ENCODE measurements around the gene DPYD.
A peak's percentile ranks its signal among the peaks of the same experiment; 100 is the strongest.

Gene DPYD

DNA sequence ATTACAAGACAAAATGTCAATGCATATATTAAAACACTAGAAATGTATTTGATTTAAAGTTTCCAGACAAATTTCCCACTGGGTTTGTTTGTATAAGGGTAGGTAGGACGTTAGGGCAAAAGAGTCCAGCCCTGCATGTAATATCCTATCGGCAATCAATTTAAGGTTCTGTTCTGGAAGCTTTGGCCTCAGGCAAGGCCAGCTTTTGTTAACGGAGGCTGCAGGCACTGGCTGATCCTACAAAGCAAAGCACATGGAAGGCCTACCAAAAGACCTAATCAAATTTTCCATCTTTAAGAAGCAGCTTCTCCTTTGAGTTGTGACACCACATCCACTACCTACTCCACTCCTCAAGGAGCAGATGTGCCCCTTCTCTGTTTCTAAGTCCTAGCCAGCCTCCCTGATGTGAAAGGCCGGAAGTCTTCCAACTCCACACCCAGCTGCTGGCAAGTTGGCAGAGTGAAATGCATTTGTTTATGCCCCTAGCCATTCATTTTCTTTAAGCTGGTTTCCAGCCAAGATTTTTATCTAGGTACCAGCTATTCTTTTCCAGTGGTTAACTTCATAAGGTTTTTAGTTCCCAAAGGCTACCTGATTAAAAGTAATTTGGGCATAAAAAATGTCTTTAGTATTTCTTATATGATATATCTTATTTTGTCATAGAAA lies 746.7 kb downstream of the DPYD start:
- no peak for DNase-seq

DNA sequence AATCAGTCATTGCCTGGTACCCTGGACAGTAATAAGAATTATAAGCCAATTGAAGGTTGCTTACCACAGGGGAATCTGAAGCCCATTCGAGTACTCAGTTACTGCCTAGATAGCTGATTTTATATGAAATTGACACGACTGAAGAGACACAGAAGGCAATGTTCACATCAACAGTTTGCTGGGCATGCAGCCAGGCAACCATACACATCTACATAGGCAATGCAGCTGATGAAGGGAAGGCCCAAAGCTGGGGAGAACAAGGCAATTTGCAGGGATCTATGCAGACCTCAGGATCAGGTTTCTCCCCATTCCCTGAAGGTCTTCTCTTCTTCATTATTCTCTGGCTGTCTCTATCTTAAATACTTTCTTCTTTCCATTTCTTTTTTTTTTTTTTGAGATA lies 750.5 kb downstream of the DPYD start:
- no peak for DNase-seq

DNA sequence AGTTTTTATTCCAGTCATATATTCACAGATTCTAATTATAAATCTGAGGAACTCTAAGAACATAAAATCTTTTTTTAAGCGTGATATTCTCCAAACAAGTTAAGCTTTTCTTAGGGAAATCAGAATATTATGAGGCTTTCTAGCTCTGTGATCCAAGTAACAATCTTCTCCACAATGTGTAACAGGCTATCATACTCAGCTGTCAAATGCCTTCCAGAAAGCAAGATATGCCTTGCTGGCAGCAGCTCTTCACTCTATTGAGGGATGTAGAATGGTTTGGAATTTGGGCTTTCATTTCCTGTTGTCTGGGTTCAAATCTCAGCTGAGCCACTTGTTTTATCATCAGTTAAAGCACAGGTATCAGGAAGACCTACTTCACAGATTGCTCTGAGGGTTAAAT lies 752.8 kb downstream of the DPYD start:
- no peak for DNase-seq

DNA sequence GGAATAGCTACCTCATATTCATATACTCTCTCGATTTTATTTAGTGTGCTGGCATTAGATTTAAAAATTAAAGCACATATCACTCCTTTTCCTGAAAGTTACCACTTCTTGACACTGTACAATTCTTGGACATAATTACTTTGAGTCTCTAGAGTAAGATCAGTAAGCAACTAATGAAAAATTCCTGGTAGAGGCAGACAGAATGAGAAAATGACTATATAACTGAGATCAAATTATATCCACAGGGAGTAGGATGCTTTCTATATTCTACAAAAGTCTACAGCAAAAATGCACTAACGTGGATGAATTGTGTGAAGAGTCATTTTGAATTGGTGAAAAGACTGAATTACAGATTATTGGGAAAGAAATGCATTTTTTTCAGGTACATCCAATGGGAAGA lies 753.6 kb downstream of the DPYD start:
- DNase-seq: no peak

DNA sequence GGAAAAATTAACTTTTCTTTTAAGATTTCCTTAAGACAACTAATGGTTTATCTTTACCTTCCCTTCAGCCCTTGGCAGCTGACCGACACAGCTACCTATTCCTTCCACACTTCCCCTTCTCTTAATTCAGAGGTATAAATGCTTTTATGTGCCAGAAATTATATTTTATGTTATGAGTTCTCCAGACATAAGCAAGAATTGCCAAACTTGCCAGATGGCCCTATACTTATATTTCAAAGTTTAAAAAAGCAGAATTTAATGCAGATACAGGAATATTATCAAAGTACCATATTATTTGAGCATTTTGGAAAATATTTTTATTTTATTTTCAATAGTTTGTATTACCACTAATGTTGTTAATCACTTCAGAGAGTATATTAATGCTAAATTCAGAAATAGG lies 754.2 kb downstream of the DPYD start:
- no peak for DNase-seq

DNA sequence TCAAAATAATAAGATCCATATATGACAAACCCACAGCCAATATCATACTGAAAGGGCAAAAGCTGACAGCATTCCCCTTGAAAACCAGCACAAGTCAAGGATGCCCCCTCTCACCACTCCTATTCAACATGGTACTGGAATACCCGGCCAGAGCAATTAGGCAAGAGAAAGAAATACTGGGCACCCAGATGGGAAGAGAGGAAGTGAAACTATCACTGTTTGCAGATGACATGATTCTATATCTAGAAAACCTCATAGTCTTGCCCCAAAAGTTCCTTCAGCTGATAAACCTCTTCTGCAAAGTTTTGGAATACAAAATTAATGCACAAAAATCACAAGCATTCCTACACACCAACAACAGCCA lies 756.6 kb downstream of the DPYD start:
- no peak for DNase-seq

DNA sequence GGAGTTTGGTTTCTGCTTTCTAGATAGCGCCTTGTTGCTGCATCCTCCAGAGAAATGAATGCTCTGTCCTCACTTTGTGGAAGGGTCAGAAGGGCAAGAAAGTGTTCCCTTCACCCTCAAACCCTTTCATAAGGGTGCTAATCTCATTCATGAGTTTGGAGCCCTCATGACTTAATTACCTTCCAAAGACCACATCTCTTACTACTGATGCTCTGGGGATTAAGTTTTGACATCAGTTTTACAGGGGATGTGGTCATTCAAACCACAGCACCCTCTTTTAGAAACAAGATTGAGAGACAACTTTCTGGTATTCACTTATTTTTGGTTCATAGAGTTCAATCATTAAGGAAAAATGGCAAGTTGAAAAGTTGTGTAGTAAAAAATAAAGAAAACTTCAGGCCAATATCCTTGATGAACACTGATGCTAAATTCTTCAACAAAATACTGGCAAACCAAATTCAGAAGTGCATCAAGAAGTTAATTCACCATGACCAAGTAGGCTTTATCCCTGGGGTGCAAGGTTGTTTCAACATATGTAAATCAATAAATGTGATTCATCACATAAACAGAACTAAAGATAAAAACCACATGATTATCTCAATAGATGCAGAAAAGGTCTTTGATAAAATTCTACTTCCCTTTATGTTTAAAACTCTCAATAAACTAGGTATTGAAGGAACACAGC lies 757.1 kb downstream of the DPYD start:
- DNase-seq: no peak

DNA sequence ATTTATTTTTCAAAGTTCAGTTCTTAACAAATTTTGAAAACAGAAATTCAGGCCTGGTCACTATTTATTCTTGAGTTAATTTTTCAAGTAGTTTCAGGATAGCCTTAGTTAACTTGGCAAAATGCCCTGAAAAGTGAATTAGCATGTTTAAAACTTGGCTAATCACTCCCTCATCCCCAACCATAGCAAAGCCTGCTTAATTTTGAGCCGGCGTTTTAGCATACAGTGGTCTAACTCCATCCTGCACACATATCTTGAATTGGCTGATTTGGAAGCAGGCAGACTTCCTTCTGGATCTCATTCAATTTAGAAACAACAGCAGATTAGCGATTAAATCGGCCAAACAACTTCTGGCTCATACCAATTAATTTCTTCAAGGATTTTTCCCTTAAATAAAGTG lies 760.0 kb downstream of the DPYD start:
- DNase-seq: no peak

DNA sequence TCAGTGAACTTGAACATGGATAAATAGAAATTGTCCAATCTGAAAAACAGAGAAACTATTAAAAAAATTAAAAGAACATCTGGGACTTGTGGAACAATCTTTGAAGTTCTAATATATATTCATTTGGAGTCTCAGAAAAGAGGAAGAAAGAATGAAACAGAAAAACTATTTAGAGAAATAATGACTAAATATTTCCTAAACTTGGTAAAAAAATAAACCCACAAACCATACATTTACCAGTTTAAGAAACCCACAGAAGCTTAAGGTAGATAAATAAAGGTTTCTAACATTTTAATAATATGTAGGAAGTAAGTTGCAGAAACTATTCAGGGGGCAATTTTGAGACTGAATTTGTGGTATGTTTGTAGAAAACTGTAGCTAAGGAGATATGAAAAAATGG lies 761.5 kb downstream of the DPYD start:
- DNase-seq: no peak

DNA sequence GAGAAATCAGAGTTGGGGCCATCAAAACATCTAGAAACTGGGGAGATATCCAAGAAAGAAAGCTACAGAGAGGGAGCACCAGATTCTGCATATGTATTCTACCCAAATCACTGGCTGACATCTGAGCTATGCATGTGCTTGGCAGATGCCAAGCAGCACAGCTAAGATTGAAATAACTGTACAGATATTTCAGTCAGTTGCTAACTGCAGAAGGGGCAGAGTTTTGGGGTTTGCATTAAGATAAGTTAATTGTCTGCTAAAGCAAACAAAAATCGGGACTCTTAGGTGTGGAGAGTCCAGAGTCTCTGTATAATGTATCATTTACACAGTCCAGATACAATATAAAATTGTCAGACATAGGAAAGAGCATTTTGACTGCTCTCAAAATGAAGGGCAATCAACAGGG lies 762.1 kb downstream of the DPYD start:
- no peak for DNase-seq

DNA sequence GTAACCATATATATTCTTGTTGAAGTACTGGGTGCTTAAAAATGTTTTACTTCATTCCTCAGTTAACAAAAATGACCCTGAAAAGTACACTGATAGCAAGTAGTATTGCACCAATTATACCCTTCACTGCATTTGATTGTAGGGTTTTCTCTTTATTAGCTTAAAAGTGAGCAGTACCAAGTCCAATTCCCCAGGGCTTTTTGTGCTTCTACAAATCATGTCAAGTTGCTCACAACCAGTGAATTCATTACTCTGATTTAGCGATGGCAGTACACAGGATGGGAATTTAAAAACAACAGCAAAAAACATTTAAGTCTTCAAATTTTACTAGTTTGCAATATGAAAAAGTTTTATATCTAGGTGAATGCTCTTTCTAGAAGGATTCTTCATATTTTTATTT lies 762.8 kb downstream of the DPYD start:
- DNase-seq: no peak

DNA sequence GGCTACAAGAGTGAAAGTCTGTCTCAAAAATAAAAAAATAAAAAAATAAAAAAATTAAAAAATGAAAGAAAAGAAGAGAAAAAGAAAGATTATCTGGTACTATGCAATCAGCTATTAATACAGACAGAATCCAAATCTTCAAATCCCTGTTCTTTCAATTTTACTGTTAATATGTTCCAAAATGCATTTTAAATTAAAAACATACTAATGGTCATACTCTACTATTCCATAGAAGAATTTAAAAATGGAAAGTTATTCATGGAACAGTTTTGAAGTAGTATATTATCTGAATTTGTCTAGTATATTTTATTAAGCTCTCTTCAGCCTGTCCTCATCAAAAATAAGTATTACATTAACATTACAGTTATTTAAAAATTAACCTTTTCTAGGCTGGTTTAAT lies 769.2 kb downstream of the DPYD start:
- DNase-seq: no peak

DNA sequence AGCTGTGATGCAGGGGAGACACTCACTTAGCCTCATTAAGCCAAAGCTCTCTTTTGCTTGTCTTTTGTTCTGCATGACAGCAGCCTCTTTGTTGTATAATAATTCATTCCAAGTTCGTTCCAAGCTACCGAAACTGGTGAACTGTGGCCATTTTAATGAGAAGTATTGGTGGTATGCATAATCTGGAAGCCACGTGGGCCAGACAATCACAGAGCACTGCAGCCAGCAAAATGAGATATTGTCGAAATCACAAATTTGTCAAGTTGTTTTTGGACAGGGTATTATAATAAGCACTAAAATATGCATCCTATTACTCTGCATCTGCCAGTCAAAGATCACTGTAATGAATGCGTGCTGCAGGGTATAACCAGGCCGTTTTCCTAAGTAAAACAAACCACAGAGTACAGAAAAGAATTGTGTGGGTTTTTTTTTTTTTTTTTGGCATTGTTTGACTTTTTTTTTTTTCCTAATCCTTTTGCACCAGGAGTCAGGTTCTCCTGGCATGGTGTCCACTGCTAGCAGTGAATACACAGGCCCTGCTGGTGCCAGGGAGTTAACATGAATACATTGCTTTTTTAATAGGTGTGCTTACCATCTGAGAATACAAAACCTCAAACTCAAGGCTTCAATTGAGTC lies 775.4 kb downstream of the DPYD start:
- no peak for DNase-seq

DNA sequence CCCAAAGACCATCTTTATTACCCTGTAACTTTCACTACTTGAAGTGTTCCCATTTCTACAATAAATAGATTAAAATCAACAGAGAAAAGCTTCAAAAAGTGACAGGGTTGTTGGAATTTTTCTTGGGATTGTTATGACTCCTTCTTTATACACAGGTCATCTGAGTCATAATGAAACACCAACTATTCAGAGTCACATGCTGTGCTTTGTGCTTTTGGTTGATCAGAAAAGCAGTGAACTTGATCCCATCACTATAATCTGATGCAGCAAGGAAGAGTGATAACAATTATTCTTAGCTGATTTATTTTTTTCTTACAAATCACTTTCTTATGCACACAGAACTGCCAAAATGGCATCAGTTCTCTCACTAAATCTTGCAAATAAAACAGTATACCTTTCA lies 776.3 kb downstream of the DPYD start:
- peak in 1 of 2 experiments; percentile 7 for DNase-seq

DNA sequence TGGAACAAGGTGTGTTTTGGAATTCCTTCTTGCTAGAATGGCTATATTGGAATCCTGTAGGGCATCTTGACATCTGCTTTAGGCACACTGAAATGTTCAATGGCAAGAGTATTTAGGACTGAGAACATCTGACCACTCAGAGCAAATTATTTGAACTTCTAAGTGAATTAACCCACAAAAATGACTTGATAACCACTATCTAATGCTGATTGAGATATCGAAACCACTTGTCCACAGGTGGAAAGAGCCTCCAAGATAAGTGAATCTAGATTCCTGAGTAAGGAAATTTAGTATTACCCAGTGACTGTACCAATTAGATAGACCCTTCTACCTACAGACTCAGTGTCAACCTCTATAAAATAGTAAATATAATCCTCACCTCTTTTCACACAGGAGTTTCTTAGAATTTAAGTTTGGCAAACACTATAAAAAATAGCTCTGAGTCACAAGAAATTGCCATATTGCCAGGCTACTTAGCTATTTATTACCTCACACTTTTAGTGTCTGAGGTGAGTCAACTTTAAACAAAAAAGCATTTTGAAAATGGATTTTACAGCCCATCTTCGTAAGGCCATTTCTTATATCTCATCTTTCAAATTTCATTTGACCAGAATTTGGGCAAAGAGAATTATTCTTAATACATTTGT lies 777.5 kb downstream of the DPYD start:
- no peak for DNase-seq

DNA sequence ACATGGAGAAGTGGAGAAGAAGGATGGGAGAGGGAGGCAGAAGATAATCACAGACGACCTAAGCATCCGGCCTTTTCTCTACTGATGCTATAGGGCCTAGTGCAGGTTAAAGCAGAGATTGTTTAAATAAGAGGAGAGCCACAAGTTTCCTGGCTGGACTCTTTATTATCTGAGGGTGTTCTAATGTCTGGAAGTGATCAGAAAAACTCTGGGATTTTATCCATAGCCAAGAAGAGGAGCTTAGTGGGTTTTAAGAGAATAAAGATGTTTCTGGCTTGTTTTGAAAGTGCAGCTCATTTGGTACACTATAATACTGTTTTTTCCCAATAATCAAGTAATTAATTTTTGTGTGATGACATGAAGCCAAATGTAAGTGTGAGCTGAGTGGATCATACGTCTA lies 780.2 kb downstream of the DPYD start:
- DNase-seq: no peak

DNA sequence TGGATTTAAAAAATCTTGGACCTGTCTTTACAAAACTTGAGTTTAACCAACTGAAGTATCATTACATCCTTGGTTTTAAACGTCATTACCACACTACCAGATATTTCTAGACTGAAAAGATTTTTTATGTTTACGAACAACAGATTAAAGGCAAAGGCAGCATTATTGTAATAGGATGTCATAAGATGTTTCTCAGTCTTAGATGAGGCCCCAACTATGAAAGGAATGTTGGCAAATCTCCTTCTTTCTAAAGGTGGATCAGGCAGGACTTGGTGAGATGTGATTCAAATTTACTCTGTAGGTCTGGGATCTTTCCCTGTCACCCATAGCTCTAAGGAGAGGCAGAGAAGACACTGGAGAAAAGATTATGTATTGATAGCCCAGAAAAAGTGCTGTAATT lies 781.3 kb downstream of the DPYD start:
- DNase-seq: no peak

DNA sequence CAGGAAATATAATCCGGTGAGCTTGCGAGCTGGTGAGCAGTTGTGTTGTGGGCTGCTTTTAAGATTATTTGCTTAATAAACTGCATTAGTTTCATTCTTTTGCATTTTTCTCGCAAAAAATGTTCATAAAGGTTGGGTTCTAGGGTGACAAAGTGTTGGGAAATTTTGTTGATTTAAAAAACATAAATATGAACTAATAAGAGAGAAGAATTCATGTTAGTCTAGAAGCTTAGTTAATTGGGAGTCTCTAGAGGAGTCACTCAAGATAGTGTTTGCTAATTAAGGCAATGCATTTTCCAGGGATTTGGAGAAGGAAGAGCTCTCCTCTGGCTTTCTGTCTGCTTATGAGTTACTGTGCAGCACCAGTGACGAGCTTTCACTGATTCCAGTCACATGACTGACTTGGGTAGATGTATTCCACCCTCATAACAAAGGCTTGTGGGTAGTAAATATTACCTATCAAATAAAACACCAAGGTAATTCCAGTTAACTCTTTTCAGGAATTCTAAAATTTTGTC lies 782.3 kb downstream of the DPYD start:
- DNase-seq: no peak

DNA sequence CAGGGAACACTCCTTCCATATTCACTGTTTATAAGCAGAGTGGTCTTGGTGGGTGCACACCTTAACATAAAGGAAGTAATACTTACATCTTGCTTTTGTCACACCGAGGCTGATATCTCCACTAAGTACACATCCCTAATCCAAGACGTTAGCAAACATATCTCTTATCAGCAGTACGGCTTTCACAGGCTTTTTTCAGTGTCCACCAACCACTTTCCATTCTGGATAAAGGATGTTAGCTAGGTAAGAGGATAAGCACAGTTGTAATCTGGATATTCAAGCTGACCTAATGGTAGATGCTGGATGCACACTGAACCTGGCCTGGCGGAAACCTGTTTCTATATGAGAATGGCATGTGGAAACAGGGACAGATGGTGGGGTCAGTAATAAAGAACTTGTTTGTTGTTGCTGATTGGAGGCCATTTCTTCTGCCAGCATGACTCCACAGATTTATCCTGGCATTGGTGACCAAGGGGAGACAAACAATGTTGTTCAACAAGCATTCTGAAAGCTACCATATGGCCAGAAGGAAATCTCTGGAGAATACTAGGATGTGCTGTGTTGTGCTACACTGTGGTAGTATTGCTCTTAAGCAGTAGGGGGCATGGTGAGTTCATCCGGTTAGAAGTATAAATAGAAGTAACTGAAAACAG lies 782.8 kb downstream of the DPYD start:
- peak; percentile 7 to 62 for DNase-seq

DNA sequence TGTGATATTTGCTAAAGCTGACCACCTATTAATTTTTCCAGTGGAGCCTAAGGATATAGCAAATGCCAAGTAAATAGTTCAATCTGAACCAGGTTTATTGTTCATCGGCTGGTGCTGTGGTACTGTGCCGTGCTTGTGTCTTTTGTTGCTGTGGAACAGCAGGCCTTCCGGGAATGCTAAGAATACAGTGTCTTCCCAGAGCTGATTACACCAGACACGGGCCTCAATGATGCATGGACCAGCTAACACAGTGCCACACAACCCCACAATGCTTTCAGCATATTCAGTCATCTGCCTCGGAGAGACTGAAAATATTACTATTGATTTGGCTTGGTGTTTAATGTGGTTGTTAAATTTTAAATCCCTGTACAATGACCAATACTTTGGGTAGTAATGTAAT lies 783.8 kb downstream of the DPYD start:
- DNase-seq: no peak

DNA sequence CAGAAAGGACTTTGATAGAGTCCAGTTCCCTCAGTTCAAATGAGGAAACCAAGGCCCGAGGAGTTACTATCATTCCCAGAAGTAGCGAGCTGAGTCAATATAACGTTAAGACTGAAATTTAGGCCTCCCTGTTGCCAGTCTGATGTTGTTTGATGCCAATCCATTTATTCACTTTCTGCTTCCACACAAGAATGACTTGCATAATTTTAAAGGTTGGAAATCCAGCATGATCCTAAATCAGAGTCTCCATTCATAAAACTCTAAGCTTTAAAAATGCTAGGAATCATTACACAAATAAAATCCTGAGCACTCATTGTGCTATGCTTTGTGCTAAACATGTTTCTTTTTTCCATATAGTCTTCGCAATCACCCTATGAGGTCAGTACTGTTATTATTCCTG lies 784.9 kb downstream of the DPYD start:
- DNase-seq: no peak

DNA sequence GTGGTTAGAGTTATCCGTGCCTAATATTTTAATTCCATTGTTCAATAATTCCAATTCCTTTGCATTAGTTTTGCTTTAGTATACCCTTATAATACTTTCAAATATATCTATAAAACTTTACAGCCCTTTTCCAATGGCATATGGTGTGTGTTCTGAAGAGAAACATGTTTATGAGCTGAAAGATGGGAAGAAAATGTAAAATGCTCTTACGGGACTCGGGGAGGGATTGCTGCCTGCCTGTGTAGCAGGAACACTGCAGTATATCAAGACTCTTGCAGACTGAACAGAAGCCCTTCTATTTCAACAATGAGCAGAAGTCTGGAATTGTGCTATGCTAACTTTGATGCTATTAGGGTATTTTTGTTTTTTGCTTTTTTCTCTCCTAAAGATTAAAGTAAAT lies 792.4 kb downstream of the DPYD start:
- no peak for DNase-seq

DNA sequence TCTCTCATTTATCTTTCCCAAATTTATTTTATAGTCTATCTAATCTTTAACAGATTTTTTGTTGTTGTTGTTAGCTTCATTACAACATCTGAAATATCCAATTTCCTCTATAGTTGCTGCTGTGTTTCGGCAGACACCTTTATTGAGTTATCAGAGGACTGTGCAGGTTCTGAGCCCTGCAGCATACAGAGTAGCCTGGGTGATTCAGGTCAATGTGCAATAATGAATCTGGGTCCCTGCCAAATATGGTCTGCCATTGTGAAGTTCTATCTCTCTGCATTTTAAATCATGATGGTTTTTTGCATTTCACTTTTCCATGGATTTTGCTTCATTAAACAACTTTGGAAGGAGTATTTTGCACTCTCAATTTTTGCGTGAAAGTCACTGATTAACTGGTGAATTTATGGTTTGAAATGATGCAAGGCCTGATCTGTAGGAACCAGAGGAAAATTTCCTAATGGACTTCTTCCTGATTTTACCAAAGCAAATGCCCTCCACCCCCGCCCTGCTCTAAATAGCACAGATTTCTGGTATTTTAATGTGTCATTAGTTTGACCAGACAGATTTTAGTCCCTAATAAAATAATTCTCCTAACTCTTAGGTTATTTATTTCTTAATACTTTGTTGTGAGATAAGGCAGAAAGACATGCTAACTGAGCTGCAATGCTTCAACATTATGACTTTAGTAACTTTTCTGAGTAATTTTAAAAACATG lies 797.0 kb downstream of the DPYD start:
- DNase-seq: no peak
